ENCODE results near the gene PPIL1.

PPIL1 gene

GRCh38 chr6:36862848-36863382 lies 11.7 kb downstream of the PPIL1 start:
- TF ChIP-seq ZNF138 (tag by site-specific recombination; IDR thresholded peaks at IDR 0.05; ENCODE audit: borderline replicate concordance) (no peak), PRDM1 (tag by site-specific recombination; IDR thresholded peaks at IDR 0.05) (peak; percentile 16; the same call in 1 of the 2 replicates), ZNF239 (tag by site-specific recombination; IDR thresholded peaks at IDR 0.05) (no peak), ZNF274 (IDR thresholded peaks at IDR 0.05; ENCODE audit: low read length) (no peak), ZNF274 (tag by site-specific recombination; IDR thresholded peaks at IDR 0.05; ENCODE audit: borderline replicate concordance) (no peak)
- POLR2A ChIA-PET = interaction anchor here (1.1 to 2.7 kb wide), 3 partner anchors 11 kb away, joined by 5 to 17 read pairs (median 5); partner anchors contain the start of gene PPIL1
- CTCF ChIA-PET = interaction anchor here (0.7 to 8.1 kb wide), 2 partner anchors 10 to 12 kb away, joined by 3 to 77 read pairs; no protein-coding TSS in a partner anchor
- Histone ChIP-seq H3K4me1 (ENCODE audit: control insufficient read depth, insufficient read depth, low read length) (no peaks in the 10 kb centered on the region), H3K9me3 (ENCODE audit: control insufficient read depth, insufficient read depth, low read depth, low read length) (no peaks in the 10 kb centered on the region), H3K27ac (ENCODE audit: extremely low read depth, low read depth, low read length) (no peak overlapping the region), H3K36me3 (ENCODE audit: control insufficient read depth in 2 of 2, insufficient read depth in 1 of 2, low read length in 2 of 2) (peaks cover 12 to 79% of the 10 kb centered on the region in 2 experiments; a peak in 2 of 3 replicates), H3K4me3 (ENCODE audit: low read depth, low read length) (no peak overlapping the region)

- Histone ChIP-seq H3K4me3 (ENCODE audit: low read depth, low read length) (no peak overlapping the region), H3K36me3 (ENCODE audit: control insufficient read depth in 2 of 2, insufficient read depth in 1 of 2, low read length in 2 of 2) (peaks cover 15 to 77% of the 10 kb centered on the region in 2 experiments; a peak in 2 of 3 replicates), H3K9me3 (ENCODE audit: control insufficient read depth, insufficient read depth, low read depth, low read length) (no peaks in the 10 kb centered on the region), H3K4me1 (ENCODE audit: control insufficient read depth, insufficient read depth, low read length) (no peaks in the 10 kb centered on the region), H3K27ac (ENCODE audit: extremely low read depth, low read depth, low read length) (no peak overlapping the region)
- TF ChIP-seq ZNF488 (tag by site-specific recombination; IDR thresholded peaks at IDR 0.05) (no peak), ZNF600 (tag by site-specific recombination; IDR thresholded peaks at IDR 0.05) (0 out of 2 replicates have a peak, but pooled peaks have one; percentile 15)
- CTCF ChIA-PET = interaction anchor here (0.7 to 8.1 kb wide), 2 partner anchors 11 to 157 kb away, joined by 3 to 77 read pairs; no protein-coding TSS in a partner anchor
- POLR2A ChIA-PET = interaction anchor here (0.7 to 1.5 kb wide), 3 partner anchors 10 to 98 kb away, joined by 3 to 5 read pairs (median 5); partner anchors contain the start of gene PPIL1
Observed at GRCh38 chr6:36862164-36862847, 12.3 kb downstream of the PPIL1 start.

- Histone ChIP-seq H3K27ac (ENCODE audit: extremely low read depth, low read depth, low read length) (no peak overlapping the region), H3K4me1 (ENCODE audit: control insufficient read depth, insufficient read depth, low read length) (no peaks in the 10 kb centered on the region), H3K4me3 (ENCODE audit: low read depth, low read length) (no peak overlapping the region), H3K36me3 (ENCODE audit: control insufficient read depth in 2 of 2, insufficient read depth in 1 of 2, low read length in 2 of 2) (peaks cover 9 to 78% of the 10 kb centered on the region in 2 experiments; a peak in 2 of 3 replicates), H3K9me3 (ENCODE audit: control insufficient read depth, insufficient read depth, low read depth, low read length) (no peaks in the 10 kb centered on the region)
- POLR2A ChIA-PET = interaction anchor here (0.7 kb wide), 1 partner anchor 11 kb away, joined by 3 read pairs; no protein-coding TSS in a partner anchor
- CTCF ChIA-PET = interaction anchor here (1.0 to 2.6 kb wide), 5 partner anchors 9 to 158 kb away, joined by 3 to 21 read pairs (median 4); no protein-coding TSS in a partner anchor
- no peak for TF ChIP-seq HOXA7 (CRISPR knock-in tag; IDR thresholded peaks at IDR 0.05; ENCODE audit: borderline replicate concordance)
- no peak for TF ChIP-seq ZNF266 (tag by site-specific recombination; IDR thresholded peaks at IDR 0.05; ENCODE audit: low read depth)
- no peak for TF ChIP-seq KLF10 (tag by site-specific recombination; IDR thresholded peaks at IDR 0.05)
- no peak for TF ChIP-seq ZNF19 (tag by site-specific recombination; IDR thresholded peaks at IDR 0.05; ENCODE audit: low read depth)
Observed at GRCh38 chr6:36860126-36860525, 14.5 kb downstream of the PPIL1 start.

DNA sequence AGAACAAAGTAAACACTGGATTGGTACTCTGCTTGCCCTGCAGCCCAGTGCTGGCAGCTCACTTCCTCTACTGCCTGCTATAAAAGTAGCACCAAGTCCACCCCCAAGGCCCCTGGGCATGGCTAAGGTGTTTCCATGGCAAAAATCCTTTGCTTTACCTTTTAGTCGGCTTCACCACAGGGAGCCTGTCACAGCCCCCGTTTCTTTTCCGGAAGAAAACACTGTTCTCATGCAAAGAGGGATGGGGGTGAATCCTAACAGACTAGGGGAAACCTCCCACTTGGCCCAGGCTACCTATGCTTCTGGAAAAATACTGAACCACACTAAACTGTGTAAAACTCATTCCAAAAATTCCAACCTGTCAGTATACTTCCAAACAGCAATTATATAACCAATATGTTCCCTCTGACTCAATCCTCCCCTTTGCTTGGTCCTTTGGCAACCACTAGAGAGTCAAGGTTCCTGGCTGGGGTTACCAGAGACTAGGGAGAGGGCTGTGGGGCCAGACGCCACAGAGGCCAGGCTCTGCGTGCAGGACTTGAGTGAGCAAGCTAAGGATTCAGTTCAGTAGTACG lies 16.1 kb downstream of the PPIL1 start:
- Histone ChIP-seq H3K36me3 (ENCODE audit: control insufficient read depth in 2 of 2, insufficient read depth in 1 of 2, low read length in 2 of 2) (peaks cover 7 to 76% of the 10 kb centered on the region in 2 experiments; a peak in 2 of 3 replicates), H3K9me3 (ENCODE audit: control insufficient read depth, insufficient read depth, low read depth, low read length) (no peaks in the 10 kb centered on the region), H3K4me1 (ENCODE audit: control insufficient read depth, insufficient read depth, low read length) (no peaks in the 10 kb centered on the region), H3K27ac (ENCODE audit: extremely low read depth, low read depth, low read length) (no peak overlapping the region), H3K4me3 (ENCODE audit: low read depth, low read length) (no peak overlapping the region)
- no peak for TF ChIP-seq BCL11B (tag by site-specific recombination; IDR thresholded peaks at IDR 0.05; ENCODE audit: low read depth)
- TF ChIP-seq, protein P1, sequence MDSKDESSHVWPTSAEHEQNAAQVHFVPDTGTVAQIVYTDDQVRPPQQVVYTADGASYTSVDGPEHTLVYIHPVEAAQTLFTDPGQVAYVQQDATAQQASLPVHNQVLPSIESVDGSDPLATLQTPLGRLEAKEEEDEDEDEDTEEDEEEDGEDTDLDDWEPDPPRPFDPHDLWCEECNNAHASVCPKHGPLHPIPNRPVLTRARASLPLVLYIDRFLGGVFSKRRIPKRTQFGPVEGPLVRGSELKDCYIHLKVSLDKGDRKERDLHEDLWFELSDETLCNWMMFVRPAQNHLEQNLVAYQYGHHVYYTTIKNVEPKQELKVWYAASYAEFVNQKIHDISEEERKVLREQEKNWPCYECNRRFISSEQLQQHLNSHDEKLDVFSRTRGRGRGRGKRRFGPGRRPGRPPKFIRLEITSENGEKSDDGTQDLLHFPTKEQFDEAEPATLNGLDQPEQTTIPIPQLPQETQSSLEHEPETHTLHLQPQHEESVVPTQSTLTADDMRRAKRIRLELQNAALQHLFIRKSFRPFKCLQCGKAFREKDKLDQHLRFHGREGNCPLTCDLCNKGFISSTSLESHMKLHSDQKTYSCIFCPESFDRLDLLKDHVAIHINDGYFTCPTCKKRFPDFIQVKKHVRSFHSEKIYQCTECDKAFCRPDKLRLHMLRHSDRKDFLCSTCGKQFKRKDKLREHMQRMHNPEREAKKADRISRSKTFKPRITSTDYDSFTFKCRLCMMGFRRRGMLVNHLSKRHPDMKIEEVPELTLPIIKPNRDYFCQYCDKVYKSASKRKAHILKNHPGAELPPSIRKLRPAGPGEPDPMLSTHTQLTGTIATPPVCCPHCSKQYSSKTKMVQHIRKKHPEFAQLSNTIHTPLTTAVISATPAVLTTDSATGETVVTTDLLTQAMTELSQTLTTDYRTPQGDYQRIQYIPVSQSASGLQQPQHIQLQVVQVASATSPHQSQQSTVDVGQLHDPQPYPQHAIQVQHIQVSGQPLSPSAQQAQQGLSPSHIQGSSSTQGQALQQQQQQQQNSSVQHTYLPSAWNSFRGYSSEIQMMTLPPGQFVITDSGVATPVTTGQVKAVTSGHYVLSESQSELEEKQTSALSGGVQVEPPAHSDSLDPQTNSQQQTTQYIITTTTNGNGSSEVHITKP (tag by site-specific recombination; IDR thresholded peaks at IDR 0.05) = peak; percentile 90
- ChIA-PET POLR2A (interaction anchor here (0.7 kb wide), 1 partner anchor 17 kb away, joined by 3 read pairs; the partner anchor contains the start of gene PPIL1), CTCF (interaction anchor here (1.4 to 2.3 kb wide), 2 partner anchors 10 to 14 kb away, joined by 4 to 10 read pairs; no protein-coding TSS in a partner anchor)

Data from HEK293 (cell line).